HUES6 (cell line): Measurements from ENCODE around the gene SYNJ1.
"Not testable (repeated sequence)": the region's sequence is repeated elsewhere in the genome, so short reads cannot be mapped to it uniquely, and the experiment has no call there.

Experiments used
- H3K27ac ChIP-seq: 2 replicates; pipeline ENCODE4 v1.7.0; 2013; ENCODE audit warnings: low read depth, mild to moderate bottlenecking, low read length, inconsistent platforms
- H3K27me3 ChIP-seq: 2 replicates; pipeline ENCODE4 v1.6.1; 2013; ENCODE audit warnings: low read length; ENCODE audit not compliant: control insufficient read depth, insufficient read depth
- H3K36me3 ChIP-seq: 2 replicates; pipeline ENCODE4 v1.6.1; 2013; ENCODE audit warnings: low read length; ENCODE audit not compliant: control insufficient read depth, insufficient read depth
- H3K4me1 ChIP-seq: 2 replicates; pipeline ENCODE4 v1.6.1; 2013; ENCODE audit warnings: low read length; ENCODE audit not compliant: control insufficient read depth, insufficient read depth
- H3K4me3 ChIP-seq: 2 replicates; pipeline ENCODE4 v1.5.1; 2013; ENCODE audit warnings: low read depth, low read length
- H3K9ac ChIP-seq: one replicate; pipeline ENCODE4 v1.6.1; 2013; ENCODE audit warnings: mild to moderate bottlenecking, low read length
- H3K9me3 ChIP-seq: 2 replicates; pipeline ENCODE4 v1.6.1; 2013; ENCODE audit warnings: low read depth, low read length; ENCODE audit not compliant: control insufficient read depth, insufficient read depth

Gene SYNJ1

GRCh38 chr21:32653326-32653901, 74.4 kb downstream of the SYNJ1 start:
- Histone ChIP-seq H3K36me3 (peaks cover 6% of the 10 kb centered on the region; the same call in 1 of the 2 replicates), H3K4me3 (no peak overlapping the region)

GRCh38 chr21:32648165-32648564, 79.6 kb downstream of the SYNJ1 start:
- Histone ChIP-seq H3K9ac (no peak overlapping the region), H3K27ac (no peak overlapping the region), H3K27me3 (no peaks in the 10 kb centered on the region)

More at GRCh38 chr21:32653326-32653901, 74.4 kb downstream of the SYNJ1 start:
- H3K27me3 ChIP-seq = no peaks in the 10 kb centered on the region
- no peaks in the 10 kb centered on the region for H3K9me3 ChIP-seq
- no peak overlapping the region for H3K27ac ChIP-seq
- no peaks in the 10 kb centered on the region for H3K4me1 ChIP-seq
- H3K9ac ChIP-seq = no peak overlapping the region

GRCh38 chr21:32645261-32646182, 82.3 kb downstream of the SYNJ1 start:
- Histone ChIP-seq H3K27me3 (no peaks in the 10 kb centered on the region), H3K4me1 (peaks cover 23% of the 10 kb centered on the region), H3K36me3 (no peaks in the 10 kb centered on the region), H3K9me3 (no peaks in the 10 kb centered on the region), H3K27ac (no peak overlapping the region), H3K9ac (no peak overlapping the region), H3K4me3 (peak overlapping the region; percentile 57)

More at GRCh38 chr21:32648165-32648564, 79.6 kb downstream of the SYNJ1 start:
- no peaks in the 10 kb centered on the region for H3K36me3 ChIP-seq
- no peak overlapping the region for H3K4me3 ChIP-seq
- peaks cover 23% of the 10 kb centered on the region for H3K4me1 ChIP-seq
- no peaks in the 10 kb centered on the region for H3K9me3 ChIP-seq

- H3K27me3 ChIP-seq = no peaks in the 10 kb centered on the region
- no peaks in the 10 kb centered on the region for H3K36me3 ChIP-seq
- H3K4me1 ChIP-seq = peaks cover 23% of the 10 kb centered on the region
- H3K9me3 ChIP-seq = no peaks in the 10 kb centered on the region
- H3K9ac ChIP-seq = no peak overlapping the region
- no peak overlapping the region for H3K4me3 ChIP-seq
- no peak overlapping the region for H3K27ac ChIP-seq
These were observed 85.8 kb downstream of the SYNJ1 start for GRCh38 chr21:32641710-32642698.

- Histone ChIP-seq H3K4me1 (no peaks in the 10 kb centered on the region), H3K9me3 (peaks cover 5% of the 10 kb centered on the region; the same call in 1 of the 2 replicates), H3K9ac (no peak overlapping the region), H3K36me3 (peaks cover 5% of the 10 kb centered on the region; the same call in 1 of the 2 replicates), H3K27ac (no peak overlapping the region), H3K4me3 (no peak overlapping the region), H3K27me3 (peaks cover 3% of the 10 kb centered on the region; the same call in 1 of the 2 replicates)
These were observed 101.1 kb downstream of the SYNJ1 start for GRCh38 chr21:32626621-32627196.

- not testable (repeated sequence) for H3K27ac ChIP-seq, H3K9ac ChIP-seq, H3K27me3 ChIP-seq, H3K4me3 ChIP-seq, H3K4me1 ChIP-seq, H3K9me3 ChIP-seq, H3K36me3 ChIP-seq
These were observed 109.6 kb downstream of the SYNJ1 start for GRCh38 chr21:32618218-32618617.

GRCh38 chr21:32613436-32614043, 114.3 kb downstream of the SYNJ1 start:
- H3K36me3 ChIP-seq = peaks cover 14% of the 10 kb centered on the region
- peak overlapping the region; percentile 96 for H3K9ac ChIP-seq
- no peaks in the 10 kb centered on the region for H3K9me3 ChIP-seq
- no peaks in the 10 kb centered on the region for H3K4me1 ChIP-seq
- H3K27me3 ChIP-seq = no peaks in the 10 kb centered on the region
- no peak overlapping the region for H3K27ac ChIP-seq
- peak overlapping the region; percentile 90 for H3K4me3 ChIP-seq

GRCh38 chr21:32612999-32613337, 114.8 kb downstream of the SYNJ1 start:
- peak overlapping the region; percentile 75 for H3K27ac ChIP-seq
- H3K9me3 ChIP-seq = no peaks in the 10 kb centered on the region
- no peaks in the 10 kb centered on the region for H3K27me3 ChIP-seq
- peaks cover 15% of the 10 kb centered on the region for H3K36me3 ChIP-seq
- no peaks in the 10 kb centered on the region for H3K4me1 ChIP-seq
- peak overlapping the region; percentile 90 for H3K4me3 ChIP-seq
- peak overlapping the region; percentile 96 for H3K9ac ChIP-seq

GRCh38 chr21:32612075-32612998, 115.5 kb downstream of the SYNJ1 start, which contains the start of gene CFAP298:
TSS of gene CFAP298 (minus strand) at chr21:32612377. CDS start at chr21:32612243, 134 bp downstream.
- H3K27me3 ChIP-seq = no peaks in the 10 kb centered on the region
- peaks cover 19% of the 10 kb centered on the region for H3K36me3 ChIP-seq
- H3K4me1 ChIP-seq = no peaks in the 10 kb centered on the region
- peak within 1 kb of the TSS; percentile 90 for H3K4me3 ChIP-seq
- H3K27ac ChIP-seq = peak within 1 kb of the TSS; percentile 75
- peak within 1 kb of the TSS; percentile 96 for H3K9ac ChIP-seq
- H3K9me3 ChIP-seq = no peaks in the 10 kb centered on the region
